A204.1 (cell line): ENCODE results near the gene RING1.
A peak's percentile ranks its signal among the peaks of the same experiment; 100 is the strongest.

ENCODE experiments used
- FAIRE-seq: peaks from 2 replicates; lab custom pipeline; 2012; peaks lifted over from hg19 to GRCh38; lab: Jason Lieb, UNC

Gene RING1

DNA sequence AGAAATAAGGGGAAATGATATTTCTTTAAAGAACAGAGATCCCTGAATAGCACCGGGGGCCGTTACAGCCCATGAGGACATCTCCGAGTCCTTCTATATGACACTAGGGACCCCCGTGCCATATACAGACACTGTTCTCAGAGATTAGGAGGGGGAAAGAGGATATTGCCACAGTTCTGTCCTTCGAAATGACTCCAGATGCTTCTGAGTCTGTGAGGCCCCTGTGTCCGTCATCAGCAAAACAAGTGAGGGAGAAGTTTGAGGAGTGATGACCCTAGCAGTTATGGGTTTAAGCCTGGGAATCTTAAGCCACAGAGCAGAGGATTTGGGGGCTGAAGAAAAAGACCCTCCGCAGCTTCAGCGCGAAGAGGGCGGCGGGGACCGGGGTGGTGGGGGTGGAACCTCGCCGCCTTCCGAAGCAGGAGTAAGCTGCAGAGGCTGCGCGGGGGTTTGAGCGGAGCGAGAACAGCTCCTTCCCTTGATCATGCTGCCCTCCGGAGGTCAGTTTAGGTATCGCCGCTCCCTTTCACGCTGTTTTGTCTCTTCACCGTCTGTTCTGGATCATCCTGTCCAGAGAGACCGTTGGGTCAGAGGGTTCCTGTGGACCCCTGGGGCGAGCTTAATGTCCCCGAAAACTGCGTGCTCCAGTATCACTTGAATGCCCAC lies 39.8 kb downstream of the RING1 start:
- FAIRE-seq = no peak

DNA sequence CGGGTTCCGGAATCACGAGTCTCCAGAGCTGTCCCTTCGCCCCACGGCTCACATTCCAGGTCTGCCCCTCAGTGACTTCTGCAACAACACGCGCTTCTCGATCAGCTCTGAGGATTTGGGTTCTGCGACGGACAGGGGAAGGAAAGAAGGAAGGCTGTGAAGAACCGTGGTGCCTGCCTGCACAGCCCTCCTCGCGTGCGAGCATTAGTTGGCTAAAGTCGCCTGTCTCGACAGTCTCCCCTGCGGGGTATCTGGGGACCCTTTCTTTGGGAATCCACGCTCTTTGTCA lies 40.3 kb downstream of the RING1 start:
- no peak for FAIRE-seq

- peak; percentile 97 for FAIRE-seq
These were observed 40.8 kb downstream of the RING1 start for GRCh38 chr6:33248932-33249731.

GRCh38 chr6:33249732-33250630 lies 41.7 kb downstream of the RING1 start:
- FAIRE-seq = no peak

- no peak for FAIRE-seq
These were observed 42.4 kb downstream of the RING1 start for GRCh38 chr6:33250731-33251130.

GRCh38 chr6:33251395-33252012 lies 43.2 kb downstream of the RING1 start:
- no peak for FAIRE-seq

DNA sequence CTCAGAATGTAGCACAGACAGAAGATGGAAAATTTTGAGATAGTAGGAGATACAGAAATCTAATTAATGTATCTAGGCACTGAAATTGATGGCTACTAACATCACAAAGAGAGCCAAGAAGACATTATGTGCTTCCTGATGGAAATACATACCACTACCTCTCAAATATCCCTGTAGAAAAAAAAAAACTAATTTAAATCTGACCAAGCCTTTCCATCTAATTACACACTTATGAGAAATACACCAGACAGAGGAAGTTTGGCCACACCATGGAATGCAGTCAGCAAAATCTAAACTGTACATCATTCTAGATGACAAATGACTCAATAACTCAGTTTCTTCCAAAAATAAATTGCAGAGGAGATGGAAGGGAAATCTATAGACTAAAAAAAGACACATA lies 44.5 kb downstream of the RING1 start:
- FAIRE-seq = no peak

GRCh38 chr6:33254591-33254990 lies 46.3 kb downstream of the RING1 start:
- FAIRE-seq = no peak

DNA sequence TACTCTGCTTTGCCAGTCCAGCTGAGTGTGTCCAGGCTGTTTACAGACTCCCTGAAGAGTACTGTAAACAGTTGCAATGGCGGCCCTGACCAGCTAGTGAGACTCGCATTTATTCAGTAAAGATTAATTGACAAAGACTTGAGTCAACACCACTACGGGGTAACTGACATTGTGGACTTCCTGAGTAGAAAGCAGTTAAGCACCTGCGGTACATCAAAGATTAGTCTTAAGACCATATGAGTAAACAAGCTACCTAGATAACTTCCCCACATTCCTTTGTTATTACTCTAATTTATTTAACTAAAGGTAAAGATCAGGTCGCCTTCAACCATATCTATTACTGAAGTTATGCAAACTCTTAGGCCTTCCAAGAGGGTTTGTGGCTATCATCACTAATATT lies 50.7 kb downstream of the RING1 start:
- no peak for FAIRE-seq
